GM18909 (cell line): ENCODE data around the gene TFEB.
A peak's percentile ranks its signal among the peaks of the same experiment; 100 is the strongest.

Experiments used
- ATAC-seq: cut with Tn5 transposase; IDR thresholded peaks from one replicate; pipeline ENCODE4 v1.9.1; 2021; ENCODE audit warnings: mild to moderate bottlenecking; ENCODE audit not compliant: unreplicated experiment, poor library complexity

The TFEB gene

GRCh38 chr6:41740366-41741162, 5.2 kb upstream of the TFEB start:
- ATAC-seq: no peak

- no peak for ATAC-seq
Measured at GRCh38 chr6:41739041-41739440, 3.6 kb upstream of the TFEB start.

GRCh38 chr6:41737591-41738130, 2.3 kb upstream of the TFEB start:
- ATAC-seq: no peak

GRCh38 chr6:41736800-41737555, 1.6 kb upstream of the TFEB start:
- no peak for ATAC-seq

DNA sequence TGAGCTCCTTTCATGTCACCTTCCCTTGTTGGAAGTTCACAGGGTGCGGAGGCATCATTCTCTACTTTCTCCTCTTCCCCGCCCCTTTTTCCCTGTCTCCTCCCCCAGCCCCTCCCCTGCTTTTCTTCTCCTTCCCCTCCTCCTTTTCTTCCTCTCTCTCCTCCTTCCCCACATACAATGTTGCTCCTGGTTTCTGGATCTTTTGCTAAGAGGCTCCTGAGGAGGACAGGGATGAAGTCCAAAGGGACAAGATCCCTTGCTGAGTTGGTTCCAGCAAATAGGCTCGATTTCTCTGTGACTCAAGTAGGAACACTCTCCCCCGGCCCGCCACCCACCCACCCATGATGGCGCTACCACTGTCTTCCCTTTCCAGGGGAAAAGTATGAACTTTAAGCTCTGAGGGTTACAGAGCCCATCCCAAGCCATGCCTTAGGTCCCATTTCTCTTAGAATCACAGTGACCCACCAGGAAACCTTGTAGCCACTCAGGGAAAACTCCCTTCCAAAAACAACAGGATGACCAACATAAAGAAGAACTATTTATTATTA, 852 bp upstream of the TFEB start:
- ATAC-seq: no peak

DNA sequence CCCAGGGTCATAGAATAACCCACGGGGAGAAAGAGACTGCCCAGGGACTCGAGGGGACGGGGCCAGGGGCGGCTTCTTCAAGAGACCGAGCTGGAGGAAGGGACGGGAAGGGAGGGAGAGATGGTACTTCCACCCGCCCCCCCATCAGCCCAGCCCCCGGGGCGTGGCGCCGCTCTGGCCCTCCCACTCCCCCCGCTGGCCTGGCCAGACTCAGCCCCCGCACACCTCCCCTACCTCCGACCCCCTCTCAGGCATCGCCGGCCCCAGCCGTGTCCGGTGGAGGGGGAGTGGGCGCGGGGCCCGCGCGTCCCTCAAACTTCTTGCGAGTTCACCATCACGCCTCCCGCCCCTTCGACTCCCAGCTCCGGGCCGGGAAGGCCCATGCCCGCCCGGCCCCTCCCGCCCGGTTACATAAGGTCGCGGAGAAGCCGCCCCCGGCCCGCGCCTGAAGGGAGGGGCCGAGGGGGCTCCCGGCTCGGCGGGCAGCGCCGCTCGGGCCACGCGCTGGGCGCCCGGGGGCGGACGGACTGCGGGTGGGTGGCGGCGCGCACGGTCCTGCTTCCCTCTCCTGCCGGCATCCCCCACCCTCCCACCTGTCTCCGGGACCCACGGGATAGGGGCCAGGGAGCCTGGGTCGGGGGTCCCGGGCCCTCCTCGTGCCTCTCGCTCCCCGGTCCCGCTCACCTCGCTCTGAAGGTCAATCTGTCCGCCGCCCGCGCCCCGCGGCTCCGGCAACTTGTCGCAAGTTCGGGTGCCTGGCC, 562 bp downstream of the TFEB start:
- peak; percentile 18 for ATAC-seq

GRCh38 chr6:41733707-41734665, 1.4 kb downstream of the TFEB start:
- peak; percentile 50 for ATAC-seq

GRCh38 chr6:41733360-41733706, 2.1 kb downstream of the TFEB start:
- ATAC-seq: no peak

- ATAC-seq: peak; percentile 33
Measured at GRCh38 chr6:41732591-41733359, 2.6 kb downstream of the TFEB start.

DNA sequence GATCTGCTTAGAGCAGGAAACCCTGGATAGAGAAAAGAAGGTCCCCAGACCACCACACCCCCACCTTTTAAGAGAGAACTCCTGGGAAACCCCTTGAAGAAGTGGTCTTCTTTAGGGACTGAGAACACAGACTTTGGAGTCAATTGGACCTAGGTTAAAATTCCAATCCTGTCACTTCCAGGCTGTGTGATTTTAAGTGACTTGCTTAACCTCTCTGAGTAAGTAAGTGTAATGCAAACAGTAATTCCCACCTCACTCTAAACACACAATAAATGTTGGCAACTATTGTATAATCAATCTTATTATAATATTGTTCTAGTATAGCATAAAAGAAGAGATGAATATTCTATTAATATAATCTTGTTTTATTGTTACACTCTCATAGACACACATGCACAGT, 3.3 kb downstream of the TFEB start:
- ATAC-seq: no peak

GRCh38 chr6:41731561-41732086, 3.8 kb downstream of the TFEB start:
- no peak for ATAC-seq

- no peak for ATAC-seq
Measured at GRCh38 chr6:41730531-41731436, 4.6 kb downstream of the TFEB start.

DNA sequence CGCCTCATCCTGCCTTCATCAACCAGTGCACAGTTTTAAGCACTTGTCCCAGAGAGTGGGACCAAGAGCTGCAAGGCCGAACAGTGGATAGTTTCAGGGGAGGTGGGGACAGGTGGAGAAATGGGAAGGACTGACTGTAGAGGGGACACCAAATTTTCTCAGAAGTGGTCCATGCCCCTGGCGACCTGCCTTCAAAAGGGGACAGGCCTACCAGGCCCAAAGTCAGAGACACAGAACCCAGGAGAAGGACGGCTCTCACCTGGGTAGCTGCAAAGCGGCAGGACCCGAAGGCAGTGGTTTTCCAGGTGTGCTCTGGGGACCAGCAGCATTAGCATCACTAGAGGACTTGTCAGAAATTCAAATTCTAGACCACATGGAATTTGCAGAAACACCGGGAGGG, 5.8 kb downstream of the TFEB start:
- ATAC-seq: no peak

DNA sequence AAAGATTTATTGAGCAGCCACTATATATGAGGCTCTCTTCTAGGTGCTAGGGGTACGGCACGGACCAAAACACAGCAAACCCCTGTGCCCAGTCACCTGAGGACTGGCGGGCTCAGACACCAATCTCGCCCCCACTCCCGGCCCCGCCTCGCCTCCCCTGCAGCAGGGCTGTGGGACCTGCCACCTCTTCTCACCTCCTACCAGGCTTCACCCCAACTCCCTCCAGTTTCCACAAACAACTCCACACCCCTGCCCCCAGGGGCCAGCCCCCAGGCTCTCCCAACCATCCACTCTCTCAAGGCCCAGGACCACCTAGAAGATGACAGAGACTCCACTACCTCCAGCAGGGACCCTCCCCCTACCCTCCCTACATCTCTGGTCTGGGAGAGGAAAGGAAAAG, 6.5 kb downstream of the TFEB start:
- no peak for ATAC-seq

GRCh38 chr6:41728073-41728936, 7.1 kb downstream of the TFEB start:
- ATAC-seq: no peak

DNA sequence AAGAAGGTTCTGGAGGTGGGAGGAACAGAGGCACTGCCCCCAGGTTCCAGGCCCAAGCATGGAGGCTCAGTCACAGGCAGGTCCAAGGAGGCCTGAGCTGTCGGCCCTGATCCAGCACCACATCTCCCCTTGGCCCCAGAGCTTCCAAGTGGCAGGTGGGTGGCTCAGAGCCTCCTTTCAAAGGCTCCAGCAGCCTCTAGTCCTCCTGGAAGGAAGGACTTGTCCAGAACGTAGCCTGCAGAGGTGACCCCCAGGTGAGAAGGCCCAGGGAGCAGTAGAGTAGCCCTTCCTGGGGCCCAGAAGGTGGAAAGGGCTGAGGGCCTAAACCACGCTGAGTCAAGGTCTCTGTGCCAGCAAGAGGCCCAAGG, 7.7 kb downstream of the TFEB start:
- no peak for ATAC-seq

- ATAC-seq: no peak
Measured at GRCh38 chr6:41726876-41727275, 8.5 kb downstream of the TFEB start.
